Measurements from ENCODE around the gene ITGA3. TPM values are rescaled to one million over a fixed set of nuclear protein-coding genes. Genes with fewer than 3 reads are reported as not detected.
A peak's percentile ranks its signal among the peaks of the same experiment; 100 is the strongest.

Gene ITGA3
- total RNA-seq, 1 experiment from 2014 or later: 1.4 TPM

GRCh38 chr17:50079334-50080095 is 23.6 kb downstream of the ITGA3 start:
- no TSS peak for BruUV-seq (replicated peaks)
- Histone ChIP-seq H3K4me1 (ENCODE audit: insufficient read depth, low read length, poor library complexity, severe bottlenecking) (peaks cover 6% of the 10 kb centered on the region), H3K27me3 (replicated peaks; ENCODE audit: insufficient read depth, low read depth, low read length, poor library complexity) (no peaks in the 10 kb centered on the region), H3K9me3 (ENCODE audit: low read depth, low read length, poor library complexity, severe bottlenecking) (no peaks in the 10 kb centered on the region), H3K36me3 (ENCODE audit: insufficient read depth, low read length, poor library complexity, severe bottlenecking) (no peaks in the 10 kb centered on the region), H3K27ac (ENCODE audit: low read depth, low read length, poor library complexity, severe bottlenecking) (no peak overlapping the region), H3K4me3 (ENCODE audit: low read depth, low read length, poor library complexity, severe bottlenecking) (no peak overlapping the region)
- peak; percentile 61 for DNase-seq (ENCODE audit: low spot score)
- POLR2A ChIA-PET (ENCODE audit: low non-redundant PET): no interaction called here
- CTCF ChIA-PET: interaction anchor here (0.6 to 1.3 kb wide), 5 partner anchors 15 to 82 kb away, joined by 3 to 5 read pairs (median 4); no protein-coding TSS in a partner anchor
- TF ChIP-seq CTCF (conservative IDR thresholded peaks at IDR 0.05; ENCODE audit: low read depth, low read length): peak; percentile 81
- TF ChIP-seq EZH2 (IDR thresholded peaks at IDR 0.05; ENCODE audit: borderline replicate concordance, low read depth, low read length, poor library complexity, severe bottlenecking): no peak
- intact Hi-C loops (cut with micrococcal nuclease; ENCODE audit: unreplicated experiment): loop anchor here (10.0 kb wide), 1 partner anchor 225 kb away; no protein-coding TSS in a partner anchor

- no peaks in the 10 kb centered on the region for H3K36me3 ChIP-seq (ENCODE audit: insufficient read depth, low read length, poor library complexity, severe bottlenecking)
These were observed 24.2 kb downstream of the ITGA3 start for GRCh38 chr17:50080096-50080480.

DNA sequence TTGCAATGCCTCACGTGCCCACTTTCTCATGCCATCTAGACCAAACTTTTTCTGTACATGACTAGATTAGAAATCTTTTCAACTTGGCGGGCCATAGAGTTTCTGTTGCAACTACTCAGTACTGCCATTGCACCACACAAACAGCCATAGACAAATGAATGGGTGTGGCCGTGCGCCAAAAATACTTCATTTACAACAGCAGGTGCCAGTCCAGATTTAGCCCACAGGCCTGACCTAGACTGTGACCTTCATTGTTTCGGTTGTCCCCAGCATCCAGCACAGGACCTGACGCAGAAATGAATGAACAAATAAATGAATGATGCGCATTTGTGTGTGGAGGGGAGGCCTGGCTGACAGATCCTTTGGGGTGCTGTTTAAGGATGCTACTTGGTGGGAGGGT is 24.9 kb downstream of the ITGA3 start:
- Histone ChIP-seq H3K27ac (ENCODE audit: low read depth, low read length, poor library complexity, severe bottlenecking) (no peak overlapping the region), H3K4me1 (ENCODE audit: insufficient read depth, low read length, poor library complexity, severe bottlenecking) (peaks cover 6% of the 10 kb centered on the region), H3K27me3 (replicated peaks; ENCODE audit: insufficient read depth, low read depth, low read length, poor library complexity) (no peaks in the 10 kb centered on the region), H3K36me3 (ENCODE audit: insufficient read depth, low read length, poor library complexity, severe bottlenecking) (no peaks in the 10 kb centered on the region), H3K4me3 (ENCODE audit: low read depth, low read length, poor library complexity, severe bottlenecking) (no peak overlapping the region), H3K9me3 (ENCODE audit: low read depth, low read length, poor library complexity, severe bottlenecking) (no peaks in the 10 kb centered on the region)
- no peak for TF ChIP-seq EZH2 (IDR thresholded peaks at IDR 0.05; ENCODE audit: borderline replicate concordance, low read depth, low read length, poor library complexity, severe bottlenecking)
- no peak for TF ChIP-seq CTCF (conservative IDR thresholded peaks at IDR 0.05; ENCODE audit: low read depth, low read length)
- POLR2A ChIA-PET (ENCODE audit: low non-redundant PET): interaction anchor here (0.8 kb wide), 1 partner anchor 105 kb away, joined by 9 read pairs; no protein-coding TSS in a partner anchor
- BruUV-seq (replicated peaks): no TSS peak
- CTCF ChIA-PET: no interaction called here
- DNase-seq (ENCODE audit: low spot score): no peak
- intact Hi-C loops (cut with micrococcal nuclease; ENCODE audit: unreplicated experiment): loop anchor here (10.0 kb wide), 1 partner anchor 226 kb away; no protein-coding TSS in a partner anchor

More at GRCh38 chr17:50080096-50080480, 24.2 kb downstream of the ITGA3 start:
- TF ChIP-seq EZH2 (IDR thresholded peaks at IDR 0.05; ENCODE audit: borderline replicate concordance, low read depth, low read length, poor library complexity, severe bottlenecking) (no peak), CTCF (conservative IDR thresholded peaks at IDR 0.05; ENCODE audit: low read depth, low read length) (no peak)
- intact Hi-C loops (cut with micrococcal nuclease; ENCODE audit: unreplicated experiment): loop anchor here (10.0 kb wide), 1 partner anchor 225 kb away; no protein-coding TSS in a partner anchor
- Histone ChIP-seq H3K27ac (ENCODE audit: low read depth, low read length, poor library complexity, severe bottlenecking) (no peak overlapping the region), H3K4me3 (ENCODE audit: low read depth, low read length, poor library complexity, severe bottlenecking) (no peak overlapping the region), H3K27me3 (replicated peaks; ENCODE audit: insufficient read depth, low read depth, low read length, poor library complexity) (no peaks in the 10 kb centered on the region), H3K9me3 (ENCODE audit: low read depth, low read length, poor library complexity, severe bottlenecking) (no peaks in the 10 kb centered on the region), H3K4me1 (ENCODE audit: insufficient read depth, low read length, poor library complexity, severe bottlenecking) (peaks cover 6% of the 10 kb centered on the region)
- POLR2A ChIA-PET (ENCODE audit: low non-redundant PET): interaction anchor here (0.8 kb wide), 1 partner anchor 104 kb away, joined by 9 read pairs; no protein-coding TSS in a partner anchor
- BruUV-seq (replicated peaks): no TSS peak
- no peak for DNase-seq (ENCODE audit: low spot score)
- CTCF ChIA-PET: interaction anchor here (0.6 to 1.3 kb wide), 5 partner anchors 14 to 82 kb away, joined by 3 to 5 read pairs (median 4); no protein-coding TSS in a partner anchor

All from A673 (cell line).